Measurements from ENCODE around the gene AQP9.

The AQP9 gene

GRCh38 chr15:58228718-58229117 is 90.5 kb downstream of the AQP9 start:
- no peak for DNase-seq

GRCh38 chr15:58229297-58229768 is 91.2 kb downstream of the AQP9 start:
- no peak for DNase-seq

- DNase-seq, result no peak
These were observed 94.3 kb downstream of the AQP9 start for GRCh38 chr15:58232281-58233065.

GRCh38 chr15:58233341-58233740 is 95.2 kb downstream of the AQP9 start:
- DNase-seq, result no peak
